GM11168 (cell line): Measurements from ENCODE around the gene EIF3F.
"Not testable (repeated sequence)": the region's sequence is repeated elsewhere in the genome, so short reads cannot be mapped to it uniquely, and the experiment has no call there.

Experiments used
- in situ Hi-C: fragments of 300-500 bp; cut with MboI; formaldehyde crosslinking; loops from one replicate; pipeline ENCODE4 v1.12.0; 2022; ENCODE audit warnings: low sequenced_read_pairs; ENCODE audit not compliant: unreplicated experiment

EIF3F gene

GRCh38 chr11:7983832-7984590 lies 3.1 kb upstream of the EIF3F start:
- in situ Hi-C loops: no loop called here

GRCh38 chr11:7987560-7987883 lies 385 bp downstream of the EIF3F start:
- in situ Hi-C loops: not testable (repeated sequence)

- in situ Hi-C loops: no loop called here
Observed at GRCh38 chr11:7994581-7995278, 7.6 kb downstream of the EIF3F start.

- in situ Hi-C loops: no loop called here
Observed at GRCh38 chr11:7999795-8000194, 12.7 kb downstream of the EIF3F start.

GRCh38 chr11:8000390-8000789 lies 13.3 kb downstream of the EIF3F start:
- in situ Hi-C loops: no loop called here

- in situ Hi-C loops: no loop called here
Observed at GRCh38 chr11:8002676-8003075, 15.5 kb downstream of the EIF3F start.

GRCh38 chr11:8003187-8003586 lies 16.1 kb downstream of the EIF3F start:
- in situ Hi-C loops: no loop called here

GRCh38 chr11:8004008-8004407 lies 16.9 kb downstream of the EIF3F start:
- in situ Hi-C loops: no loop called here

- in situ Hi-C loops: no loop called here
Observed at GRCh38 chr11:8005556-8005955, 18.4 kb downstream of the EIF3F start.

- in situ Hi-C loops: no loop called here
Observed at GRCh38 chr11:8006349-8006977, 19.3 kb downstream of the EIF3F start.

GRCh38 chr11:8008212-8008611 lies 21.1 kb downstream of the EIF3F start:
- in situ Hi-C loops: no loop called here

GRCh38 chr11:8009856-8010255 lies 22.7 kb downstream of the EIF3F start:
- in situ Hi-C loops: loop anchor here (10.0 kb wide), 1 partner anchor 75 kb away; the partner anchor contains the start of gene TUB

GRCh38 chr11:8011371-8011770 lies 24.2 kb downstream of the EIF3F start:
- in situ Hi-C loops: loop anchor here (10.0 kb wide), 1 partner anchor 73 kb away; the partner anchor contains the start of gene TUB

- in situ Hi-C loops: loop anchor here (10.0 kb wide), 1 partner anchor 73 kb away; the partner anchor contains the start of gene TUB
Observed at GRCh38 chr11:8011981-8012444, 24.9 kb downstream of the EIF3F start.

GRCh38 chr11:8013833-8014232 lies 26.7 kb downstream of the EIF3F start:
- in situ Hi-C loops: loop anchor here (10.0 kb wide), 1 partner anchor 71 kb away; the partner anchor contains the start of gene TUB

GRCh38 chr11:8015753-8016239 lies 28.7 kb downstream of the EIF3F start:
- in situ Hi-C loops: loop anchor here (10.0 kb wide), 1 partner anchor 69 kb away; the partner anchor contains the start of gene TUB

- in situ Hi-C loops: loop anchor here (10.0 kb wide), 1 partner anchor 68 kb away; the partner anchor contains the start of gene TUB
Observed at GRCh38 chr11:8016440-8016839, 29.3 kb downstream of the EIF3F start.

GRCh38 chr11:8017071-8017470 lies 29.9 kb downstream of the EIF3F start:
- in situ Hi-C loops: loop anchor here (10.0 kb wide), 1 partner anchor 68 kb away; the partner anchor contains the start of gene TUB

- in situ Hi-C loops: loop anchor here (10.0 kb wide), 1 partner anchor 67 kb away; the partner anchor contains the start of gene TUB
Observed at GRCh38 chr11:8017894-8018483, 30.9 kb downstream of the EIF3F start.
